ENCODE data around the gene NR1D2.

GRCh38 chr3:23995219-23995618 is 50.1 kb downstream of the NR1D2 start:
- TF ChIP-seq, protein P1, sequence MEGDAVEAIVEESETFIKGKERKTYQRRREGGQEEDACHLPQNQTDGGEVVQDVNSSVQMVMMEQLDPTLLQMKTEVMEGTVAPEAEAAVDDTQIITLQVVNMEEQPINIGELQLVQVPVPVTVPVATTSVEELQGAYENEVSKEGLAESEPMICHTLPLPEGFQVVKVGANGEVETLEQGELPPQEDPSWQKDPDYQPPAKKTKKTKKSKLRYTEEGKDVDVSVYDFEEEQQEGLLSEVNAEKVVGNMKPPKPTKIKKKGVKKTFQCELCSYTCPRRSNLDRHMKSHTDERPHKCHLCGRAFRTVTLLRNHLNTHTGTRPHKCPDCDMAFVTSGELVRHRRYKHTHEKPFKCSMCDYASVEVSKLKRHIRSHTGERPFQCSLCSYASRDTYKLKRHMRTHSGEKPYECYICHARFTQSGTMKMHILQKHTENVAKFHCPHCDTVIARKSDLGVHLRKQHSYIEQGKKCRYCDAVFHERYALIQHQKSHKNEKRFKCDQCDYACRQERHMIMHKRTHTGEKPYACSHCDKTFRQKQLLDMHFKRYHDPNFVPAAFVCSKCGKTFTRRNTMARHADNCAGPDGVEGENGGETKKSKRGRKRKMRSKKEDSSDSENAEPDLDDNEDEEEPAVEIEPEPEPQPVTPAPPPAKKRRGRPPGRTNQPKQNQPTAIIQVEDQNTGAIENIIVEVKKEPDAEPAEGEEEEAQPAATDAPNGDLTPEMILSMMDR (IDR thresholded peaks at IDR 0.05): no peak
- no peak for TF ChIP-seq POLR2A (IDR thresholded peaks at IDR 0.05)

All from Peyer's patch (tissue), 4 donors.